ENCODE results near the gene TP53I13. TPM values are rescaled to one million over a fixed set of nuclear protein-coding genes. Genes with fewer than 3 reads are reported as not detected.

The TP53I13 gene
- total and polyA plus RNA-seq, 2 of the 13 experiments (the other 11 are each of a cell fraction or from before 2014, with no cell fraction given) = 16.9 to 25.7 TPM

DNA sequence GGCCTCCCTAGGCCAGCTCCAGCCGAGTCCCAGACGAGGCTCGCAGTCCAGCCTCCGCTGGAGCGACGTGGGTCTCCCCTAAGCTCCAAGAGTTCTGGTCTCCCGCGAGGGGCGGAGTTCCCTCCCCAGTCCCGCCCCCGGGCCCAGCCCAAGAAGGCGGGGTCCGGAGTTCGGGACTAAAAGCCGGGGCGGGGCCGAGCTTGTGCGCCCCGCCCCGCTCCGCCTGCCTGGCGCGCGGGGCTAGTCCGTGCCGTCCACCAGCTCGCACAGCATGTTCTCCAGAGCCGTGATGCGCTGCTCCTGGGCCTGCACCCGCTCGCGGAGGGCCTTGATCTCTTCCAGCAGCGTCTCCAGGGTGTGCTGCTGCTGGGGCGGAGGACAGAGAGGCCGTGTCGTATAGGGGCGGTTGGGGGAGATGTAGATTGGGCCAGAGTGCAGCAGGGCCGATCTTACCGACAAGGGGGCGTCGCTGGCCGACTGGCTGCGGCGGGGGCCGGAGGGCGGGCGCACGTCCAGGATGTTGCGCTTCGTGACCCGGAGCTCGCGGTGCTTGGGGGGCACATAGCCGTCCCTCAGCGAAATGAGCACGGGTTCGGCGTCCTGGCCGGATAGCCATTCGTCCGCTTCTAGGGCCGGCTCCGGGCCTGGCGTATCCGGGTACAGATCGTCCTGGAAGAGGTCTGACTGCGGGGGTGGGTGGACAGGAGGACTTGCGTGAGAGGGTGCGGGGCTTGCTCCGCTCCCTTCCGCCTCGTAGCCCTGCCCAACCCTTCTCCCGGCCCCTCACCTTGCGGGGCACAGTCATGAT, 47.2 kb downstream of the TP53I13 start (continued):
- no peak for TF ChIP-seq ZNF280D (CRISPR knock-in tag; IDR thresholded peaks at IDR 0.05)
- no peak for TF ChIP-seq ZFP36L1 (CRISPR knock-in tag; IDR thresholded peaks at IDR 0.05)
- TF ChIP-seq ZNF672 (CRISPR knock-in tag; IDR thresholded peaks at IDR 0.05) = no peak
- peak; percentile 25 for TF ChIP-seq MED8 (CRISPR knock-in tag; IDR thresholded peaks at IDR 0.05; ENCODE audit: insufficient replicate concordance)
- TF ChIP-seq HMGXB4 (CRISPR knock-in tag; IDR thresholded peaks at IDR 0.05; ENCODE audit: borderline replicate concordance in 1 of 2, low read depth in 1 of 2) = 0 out of 4 replicates have a peak, but pooled peaks of 1 of the 2 experiments have one; percentile 31
- peak; percentile 86 for TF ChIP-seq ZNF333 (CRISPR knock-in tag; IDR thresholded peaks at IDR 0.05; ENCODE audit: borderline replicate concordance)
- TF ChIP-seq ARID5B (CRISPR knock-in tag; IDR thresholded peaks at IDR 0.05) = no peak
- TF ChIP-seq HNF1B (CRISPR knock-in tag; IDR thresholded peaks at IDR 0.05) = peak; percentile 35; the same call in 1 of the 2 replicates
- peak; percentile 52; the same call in 1 of the 2 replicates for TF ChIP-seq ZBTB7B (CRISPR knock-in tag; IDR thresholded peaks at IDR 0.05)
- peak; percentile 65; the same call in 1 of the 3 replicates for TF ChIP-seq MXI1 (IDR thresholded peaks at IDR 0.05; ENCODE audit: borderline replicate concordance, low read depth, low read length)
- TF ChIP-seq ZNF205 (CRISPR knock-in tag; IDR thresholded peaks at IDR 0.05) = no peak
- no peak for TF ChIP-seq ZNF580 (CRISPR knock-in tag; IDR thresholded peaks at IDR 0.05; ENCODE audit: borderline replicate concordance, low read depth)
- TF ChIP-seq ZNF34 (CRISPR knock-in tag; IDR thresholded peaks at IDR 0.05; ENCODE audit: borderline replicate concordance) = no peak
- peak; percentile 75 for TF ChIP-seq HNRNPLL (IDR thresholded peaks at IDR 0.05; ENCODE audit: low read depth, low read length, poor library complexity, severe bottlenecking)
- TF ChIP-seq ZSCAN21 (CRISPR knock-in tag; IDR thresholded peaks at IDR 0.05; ENCODE audit: borderline replicate concordance) = 0 out of 2 replicates have a peak, but pooled peaks have one; percentile 25
- TF ChIP-seq NFE2L2 (IDR thresholded peaks at IDR 0.05; ENCODE audit: low read length) = no peak
- no peak for TF ChIP-seq DNMT1 (CRISPR knock-in tag; IDR thresholded peaks at IDR 0.05)

Data from HepG2 (cell line).